ENCODE results near the gene INHBE.

DNA sequence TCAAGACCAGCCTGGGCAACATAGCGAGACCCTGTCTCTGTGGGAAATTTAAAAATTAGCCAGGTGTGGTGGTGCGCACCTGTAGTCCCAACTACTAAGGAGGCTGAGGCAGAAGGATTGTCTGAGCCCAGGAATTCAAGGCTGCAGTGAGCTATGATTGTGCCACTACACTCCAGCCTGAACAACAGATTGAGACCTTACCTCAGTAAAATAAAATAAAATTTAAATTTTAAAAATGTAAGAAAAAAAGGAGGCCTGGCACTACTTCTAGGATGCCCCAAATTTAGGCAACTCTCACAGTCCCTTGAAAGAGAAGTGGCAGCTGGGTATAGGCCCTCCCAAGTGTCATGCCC is 918 bp upstream of the INHBE start:
- TF ChIP-seq CTCF (IDR thresholded peaks at IDR 0.05) (no peak), POLR2A (IDR thresholded peaks at IDR 0.05) (no peak), EP300 (IDR thresholded peaks at IDR 0.05) (no peak)

Measured in ovary (tissue), 3 donors.